Ishikawa (cell line): Measurements from ENCODE around the gene DPYD.

Experiments
- CEBPB ChIP-seq: IDR thresholded peaks from 2 replicates; pipeline ENCODE4 v1.6.1; 2012
- EGR1 ChIP-seq: IDR thresholded peaks from 2 replicates; pipeline ENCODE4 v1.6.1; 2012
- EP300 ChIP-seq: IDR thresholded peaks from 2 replicates; pipeline ENCODE4 v1.6.1; 2012; ENCODE audit warnings: borderline replicate concordance
- NFIC ChIP-seq: IDR thresholded peaks from 2 replicates; pipeline ENCODE4 v1.6.1; 2012
- TAF1 ChIP-seq: IDR thresholded peaks from 2 replicates; pipeline ENCODE4 v1.6.1; 2012; ENCODE audit warnings: low read depth, mild to moderate bottlenecking
- YY1 ChIP-seq: IDR thresholded peaks from 2 replicates; pipeline ENCODE4 v1.6.1; 2012; ENCODE audit warnings: low read depth
- TF ChIP-seq, protein P1 (sequence below): IDR thresholded peaks from 2 replicates; pipeline ENCODE4 v1.6.1; 2012; ENCODE audit warnings: low read depth, mild to moderate bottlenecking
- TF ChIP-seq, protein P2 (sequence below): IDR thresholded peaks from 2 replicates; pipeline ENCODE4 v1.6.1; 2012

DNA sequence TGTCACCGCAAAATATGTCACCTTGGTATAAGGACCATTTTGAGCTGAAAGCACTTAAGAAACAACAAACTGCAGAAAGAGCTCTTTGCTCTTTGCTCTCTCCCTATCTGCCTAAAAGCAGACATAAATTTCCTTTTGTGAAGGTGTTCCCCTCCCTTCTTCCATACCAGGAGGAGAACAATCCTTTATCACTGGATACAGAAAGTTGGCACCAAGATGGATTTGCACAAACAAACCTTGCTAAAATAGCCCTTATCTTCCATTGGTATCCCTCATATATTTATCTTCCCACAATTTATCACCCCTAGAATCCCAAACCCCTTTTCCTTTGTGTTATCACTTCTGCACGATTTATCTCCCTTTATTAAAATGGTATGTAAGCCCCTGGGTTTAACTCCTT is 51.4 kb downstream of the DPYD start:
- TF ChIP-seq EP300 = no peak
- TF ChIP-seq, protein P1, sequence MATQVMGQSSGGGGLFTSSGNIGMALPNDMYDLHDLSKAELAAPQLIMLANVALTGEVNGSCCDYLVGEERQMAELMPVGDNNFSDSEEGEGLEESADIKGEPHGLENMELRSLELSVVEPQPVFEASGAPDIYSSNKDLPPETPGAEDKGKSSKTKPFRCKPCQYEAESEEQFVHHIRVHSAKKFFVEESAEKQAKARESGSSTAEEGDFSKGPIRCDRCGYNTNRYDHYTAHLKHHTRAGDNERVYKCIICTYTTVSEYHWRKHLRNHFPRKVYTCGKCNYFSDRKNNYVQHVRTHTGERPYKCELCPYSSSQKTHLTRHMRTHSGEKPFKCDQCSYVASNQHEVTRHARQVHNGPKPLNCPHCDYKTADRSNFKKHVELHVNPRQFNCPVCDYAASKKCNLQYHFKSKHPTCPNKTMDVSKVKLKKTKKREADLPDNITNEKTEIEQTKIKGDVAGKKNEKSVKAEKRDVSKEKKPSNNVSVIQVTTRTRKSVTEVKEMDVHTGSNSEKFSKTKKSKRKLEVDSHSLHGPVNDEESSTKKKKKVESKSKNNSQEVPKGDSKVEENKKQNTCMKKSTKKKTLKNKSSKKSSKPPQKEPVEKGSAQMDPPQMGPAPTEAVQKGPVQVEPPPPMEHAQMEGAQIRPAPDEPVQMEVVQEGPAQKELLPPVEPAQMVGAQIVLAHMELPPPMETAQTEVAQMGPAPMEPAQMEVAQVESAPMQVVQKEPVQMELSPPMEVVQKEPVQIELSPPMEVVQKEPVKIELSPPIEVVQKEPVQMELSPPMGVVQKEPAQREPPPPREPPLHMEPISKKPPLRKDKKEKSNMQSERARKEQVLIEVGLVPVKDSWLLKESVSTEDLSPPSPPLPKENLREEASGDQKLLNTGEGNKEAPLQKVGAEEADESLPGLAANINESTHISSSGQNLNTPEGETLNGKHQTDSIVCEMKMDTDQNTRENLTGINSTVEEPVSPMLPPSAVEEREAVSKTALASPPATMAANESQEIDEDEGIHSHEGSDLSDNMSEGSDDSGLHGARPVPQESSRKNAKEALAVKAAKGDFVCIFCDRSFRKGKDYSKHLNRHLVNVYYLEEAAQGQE = no peak
- TF ChIP-seq TAF1 = no peak
- TF ChIP-seq CEBPB = no peak
- no peak for TF ChIP-seq EGR1
- TF ChIP-seq, protein P2, sequence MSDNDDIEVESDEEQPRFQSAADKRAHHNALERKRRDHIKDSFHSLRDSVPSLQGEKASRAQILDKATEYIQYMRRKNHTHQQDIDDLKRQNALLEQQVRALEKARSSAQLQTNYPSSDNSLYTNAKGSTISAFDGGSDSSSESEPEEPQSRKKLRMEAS = no peak
- no peak for TF ChIP-seq YY1
- TF ChIP-seq NFIC = no peak
